Measurements from ENCODE around the gene PTBP3.

PTBP3 gene

GRCh38 chr9:112334432-112334841 lies 1.0 kb upstream of the PTBP3 start:
- TF ChIP-seq GATA2 (IDR thresholded peaks at IDR 0.05; ENCODE audit: low read depth, low read length), result no peak
- TF ChIP-seq GATA3 (IDR thresholded peaks at IDR 0.05; ENCODE audit: low read depth, low read length), result no peak

GRCh38 chr9:112333639-112334431 lies 416 bp upstream of the PTBP3 start:
- TF ChIP-seq GATA2 (IDR thresholded peaks at IDR 0.05; ENCODE audit: low read depth, low read length), result no peak

DNA sequence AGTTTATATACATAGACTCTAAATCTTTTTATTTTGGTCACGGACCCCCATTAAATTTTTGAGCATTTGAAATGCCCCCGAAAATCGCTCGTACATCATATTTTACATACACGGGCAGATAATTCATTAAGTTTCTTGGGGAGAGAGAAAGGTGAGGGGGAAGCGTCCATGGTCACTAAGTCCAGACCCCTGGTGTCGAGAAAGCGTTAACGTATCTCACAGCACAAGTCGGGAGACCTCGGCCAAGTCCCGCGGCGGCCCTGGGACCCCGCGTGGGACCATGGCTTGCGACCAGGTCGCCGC lies 794 bp downstream of the PTBP3 start:
- TF ChIP-seq GATA3 (IDR thresholded peaks at IDR 0.05; ENCODE audit: low read depth, low read length) (no peak), GATA2 (IDR thresholded peaks at IDR 0.05; ENCODE audit: low read depth, low read length) (no peak)

- no peak for TF ChIP-seq GATA2 (IDR thresholded peaks at IDR 0.05; ENCODE audit: low read depth, low read length)
- TF ChIP-seq GATA3 (IDR thresholded peaks at IDR 0.05; ENCODE audit: low read depth, low read length), result no peak
These were observed 1.2 kb downstream of the PTBP3 start for GRCh38 chr9:112332214-112332613.

GRCh38 chr9:112331674-112331952 lies 1.8 kb downstream of the PTBP3 start:
- TF ChIP-seq GATA2 (IDR thresholded peaks at IDR 0.05; ENCODE audit: low read depth, low read length) (no peak), GATA3 (IDR thresholded peaks at IDR 0.05; ENCODE audit: low read depth, low read length) (no peak)

- no peak for TF ChIP-seq GATA3 (IDR thresholded peaks at IDR 0.05; ENCODE audit: low read depth, low read length)
- no peak for TF ChIP-seq GATA2 (IDR thresholded peaks at IDR 0.05; ENCODE audit: low read depth, low read length)
These were observed 4.9 kb downstream of the PTBP3 start for GRCh38 chr9:112328545-112328944.

DNA sequence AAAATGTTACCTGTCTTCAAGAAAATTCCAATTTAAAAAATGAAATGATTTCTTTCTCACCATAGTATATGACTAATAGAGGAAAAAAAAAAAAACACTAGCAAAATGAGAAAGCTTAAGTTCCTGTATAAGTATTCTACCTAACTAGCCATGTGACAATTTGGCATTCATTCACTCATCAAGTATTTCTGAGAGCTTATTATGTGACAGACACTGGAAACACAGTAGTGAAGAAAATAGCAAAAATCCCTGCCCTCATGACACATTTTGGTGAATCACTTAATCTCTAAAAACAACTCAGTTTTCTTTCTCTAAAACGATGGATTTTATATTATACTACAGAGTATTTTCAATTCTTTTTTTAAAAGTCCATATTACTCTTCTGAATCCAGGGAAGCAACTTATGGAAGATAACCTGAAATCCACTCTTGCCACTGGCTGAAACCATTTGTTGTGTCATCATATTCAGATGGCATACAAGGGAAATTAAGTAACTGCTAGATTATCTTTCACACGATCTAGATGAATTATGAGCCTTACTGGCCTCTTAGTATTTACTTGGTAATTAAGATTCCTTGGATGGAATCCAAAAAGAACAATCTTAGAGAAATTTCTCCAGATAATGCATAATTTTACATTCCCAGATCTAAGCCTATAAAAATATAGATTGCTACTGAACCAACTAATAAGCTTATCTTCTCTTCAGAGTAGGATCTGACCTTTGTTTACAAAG lies 5.5 kb downstream of the PTBP3 start:
- TF ChIP-seq GATA3 (IDR thresholded peaks at IDR 0.05; ENCODE audit: low read depth, low read length) (no peak; the same call in 1 of the 2 replicates), GATA2 (IDR thresholded peaks at IDR 0.05; ENCODE audit: low read depth, low read length) (no peak)

DNA sequence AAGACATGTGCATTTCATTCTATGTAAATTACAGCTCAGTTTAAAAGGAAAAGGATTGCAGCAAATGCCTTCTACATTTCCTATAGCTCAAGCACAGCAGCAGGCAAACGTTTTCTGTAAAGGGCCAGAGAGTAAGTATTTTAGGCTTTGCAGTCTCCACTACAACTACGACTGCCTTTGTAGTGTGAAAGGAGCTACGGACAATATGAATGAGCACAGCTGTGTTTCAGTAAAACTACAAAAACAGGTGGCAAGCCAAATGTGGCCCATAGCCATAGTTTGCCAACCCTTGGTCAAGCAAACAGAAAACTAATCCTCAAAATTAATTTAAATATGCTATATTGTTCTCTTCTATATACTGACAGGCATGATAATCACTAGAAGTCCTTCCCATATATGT lies 7.2 kb downstream of the PTBP3 start:
- no peak for TF ChIP-seq GATA3 (IDR thresholded peaks at IDR 0.05; ENCODE audit: low read depth, low read length)
- TF ChIP-seq GATA2 (IDR thresholded peaks at IDR 0.05; ENCODE audit: low read depth, low read length), result no peak

DNA sequence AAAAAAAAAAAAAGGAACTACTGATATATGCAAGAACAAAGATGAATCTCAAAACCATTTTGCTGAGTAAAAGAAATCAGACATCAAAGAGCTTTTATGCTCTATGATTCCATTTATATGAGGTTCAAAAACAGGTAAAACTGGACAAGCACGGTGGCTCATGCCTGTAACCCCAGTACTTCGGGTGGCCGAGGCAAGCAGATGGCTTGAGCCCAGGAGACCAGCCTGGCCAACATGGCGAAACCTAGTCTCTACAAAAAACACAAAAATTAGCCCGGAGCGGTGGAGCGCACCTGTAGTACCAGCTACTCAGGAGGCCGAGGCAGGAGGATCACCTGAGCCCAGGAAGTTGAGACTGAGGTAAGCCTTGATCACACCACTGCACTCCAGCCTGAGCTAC lies 7.8 kb downstream of the PTBP3 start:
- TF ChIP-seq GATA2 (IDR thresholded peaks at IDR 0.05; ENCODE audit: low read depth, low read length) (no peak), GATA3 (IDR thresholded peaks at IDR 0.05; ENCODE audit: low read depth, low read length) (no peak)

- TF ChIP-seq GATA2 (IDR thresholded peaks at IDR 0.05; ENCODE audit: low read depth, low read length) (no peak), GATA3 (IDR thresholded peaks at IDR 0.05; ENCODE audit: low read depth, low read length) (no peak)
These were observed 8.3 kb downstream of the PTBP3 start for GRCh38 chr9:112325127-112325526.

GRCh38 chr9:112323378-112323854 lies 10.0 kb downstream of the PTBP3 start:
- no peak for TF ChIP-seq GATA2 (IDR thresholded peaks at IDR 0.05; ENCODE audit: low read depth, low read length)
- TF ChIP-seq GATA3 (IDR thresholded peaks at IDR 0.05; ENCODE audit: low read depth, low read length), result no peak

- TF ChIP-seq GATA3 (IDR thresholded peaks at IDR 0.05; ENCODE audit: low read depth, low read length) (no peak), GATA2 (IDR thresholded peaks at IDR 0.05; ENCODE audit: low read depth, low read length) (no peak)
These were observed 10.6 kb downstream of the PTBP3 start for GRCh38 chr9:112322701-112323377.

- TF ChIP-seq GATA3 (IDR thresholded peaks at IDR 0.05; ENCODE audit: low read depth, low read length) (no peak), GATA2 (IDR thresholded peaks at IDR 0.05; ENCODE audit: low read depth, low read length) (no peak)
These were observed 17.0 kb downstream of the PTBP3 start for GRCh38 chr9:112316258-112316943.

Data from SH-SY5Y (cell line).